ENCODE results near the gene ZBTB8A. TPM values are rescaled to one million over a fixed set of nuclear protein-coding genes. Genes with fewer than 3 reads are reported as not detected.

The ZBTB8A gene
- total RNA-seq, 4 donors from 2014 or later = 7.9 to 10.6 (median 9.1) TPM

GRCh38 chr1:32651461-32652073 lies 112.3 kb downstream of the ZBTB8A start:
- TF ChIP-seq CTCF (IDR thresholded peaks at IDR 0.05; ENCODE audit: low read depth) = no peak

GRCh38 chr1:32652244-32652962 lies 113.2 kb downstream of the ZBTB8A start:
- TF ChIP-seq CTCF (IDR thresholded peaks at IDR 0.05; ENCODE audit: low read depth) = no peak

Small RNA genes lying within 50 kb of the gene (small RNA-seq; reads per million reads assigned to genes)
- 0.49 reads per million for gene RF00019

Other genes with a start within 250 kb of the ZBTB8A start
- gene HDAC1, start 247.3 kb upstream of the ZBTB8A start, total RNA-seq = 10 to 100 TPM; 28.6 to 35.0 (median 31.1) TPM
- gene MARCKSL1, start 203.2 kb upstream of the ZBTB8A start, total RNA-seq = 10 to 100 TPM in 1 of 4 donors, 1 to 10 TPM in 3; 4.2 to 10.3 (median 7.4) TPM
- 10 to 100 TPM in 1 of 4 donors, 1 to 10 TPM in 3; 2.0 to 19.2 (median 6.9) TPM for gene FAM229A, start 176.9 kb upstream of the ZBTB8A start, total RNA-seq
- gene TSSK3, start 176.9 kb upstream of the ZBTB8A start, total RNA-seq = 1 to 10 TPM in 2 of 4 donors, under 1 TPM in 1, not detected in 1; 0.51 to 2.9 (median 1.1) TPM
- gene BSDC1, start 145.0 kb upstream of the ZBTB8A start, total RNA-seq = 10 to 100 TPM; 49.4 to 92.1 (median 71.9) TPM
- gene ZBTB8B, start 74.4 kb upstream of the ZBTB8A start, total RNA-seq = under 1 TPM in 1 of 4 donors, not detected in 3; under 0.01 TPM
- gene ZBTB8OS, start 111.1 kb downstream of the ZBTB8A start, total RNA-seq = 10 to 100 TPM; 14.1 to 51.8 (median 22.9) TPM
- 100 to 1,000 TPM in 2 of 4 donors, 10 to 100 TPM in 2; 91.9 to 112 (median 100) TPM for gene RBBP4, start 111.8 kb downstream of the ZBTB8A start, total RNA-seq
- gene SYNC, start 163.3 kb downstream of the ZBTB8A start, total RNA-seq = 10 to 100 TPM; 13.3 to 29.7 (median 18.6) TPM

Data from subcutaneous adipose tissue (tissue), 4 donors.